ENCODE data around the gene SMIM13. TPM values are rescaled to one million over a fixed set of nuclear protein-coding genes. Genes with fewer than 3 reads are reported as not detected.

The SMIM13 gene
- total RNA-seq, 4 donors from 2014 or later = 3.8 to 7.4 (median 6.3) TPM

DNA sequence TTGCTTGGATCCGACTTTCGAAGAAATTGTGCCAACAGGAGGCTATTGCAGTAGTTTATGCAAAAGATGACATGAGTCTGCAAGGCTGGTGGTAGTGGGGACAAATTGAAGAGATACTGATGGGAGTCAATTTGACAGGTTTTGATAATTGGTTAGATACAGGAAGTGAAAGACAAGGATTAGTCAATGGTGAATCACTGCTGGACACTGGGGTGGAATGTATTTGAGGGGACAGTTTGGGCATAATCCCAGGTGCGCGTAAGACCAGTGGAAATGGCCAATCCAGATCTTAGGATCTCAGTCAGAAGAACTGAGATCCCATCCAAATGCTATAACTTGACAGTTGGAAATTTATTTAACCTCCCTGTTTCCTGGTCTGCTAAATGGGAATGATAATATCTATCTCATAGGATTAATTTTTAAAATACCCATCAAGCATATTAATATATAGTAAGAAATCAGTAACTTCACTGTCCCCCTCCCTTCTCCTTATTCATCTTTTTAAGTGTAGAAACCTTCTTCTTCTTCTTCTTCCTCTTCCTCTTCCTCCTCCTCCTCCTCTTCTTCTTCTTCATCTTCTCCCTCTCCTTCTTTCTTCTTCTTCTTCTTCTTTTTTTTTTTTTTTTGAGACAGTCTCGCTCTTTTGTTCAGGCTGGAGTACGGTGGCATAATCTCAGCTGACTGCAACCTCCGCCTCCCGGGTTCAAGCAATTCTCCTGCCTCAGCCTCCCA, 48.8 kb downstream of the SMIM13 start:
- Histone ChIP-seq H3K27me3 (no peaks in the 10 kb centered on the region), H3K27ac (no peak overlapping the region), H3K9me3 (no peaks in the 10 kb centered on the region), H3K4me1 (peaks cover 4 to 30% (median 7%) of the 10 kb centered on the region in 3 donors), H3K4me3 (no peak overlapping the region), H3K36me3 (no peaks in the 10 kb centered on the region)
- TF ChIP-seq POLR2A (IDR thresholded peaks at IDR 0.05) (no peak), CTCF (IDR thresholded peaks at IDR 0.05) (no peak)
- 91 to 92% methylated on average over 5 to 8 of the region's 8 CpGs for whole genome bisulfite sequencing, 2 donors
- DNase-seq = no peak
- intact Hi-C loops (cut with DNase I) = loop anchor here (5.0 kb wide), 1 partner anchor 355 kb away; no protein-coding TSS in a partner anchor

DNA sequence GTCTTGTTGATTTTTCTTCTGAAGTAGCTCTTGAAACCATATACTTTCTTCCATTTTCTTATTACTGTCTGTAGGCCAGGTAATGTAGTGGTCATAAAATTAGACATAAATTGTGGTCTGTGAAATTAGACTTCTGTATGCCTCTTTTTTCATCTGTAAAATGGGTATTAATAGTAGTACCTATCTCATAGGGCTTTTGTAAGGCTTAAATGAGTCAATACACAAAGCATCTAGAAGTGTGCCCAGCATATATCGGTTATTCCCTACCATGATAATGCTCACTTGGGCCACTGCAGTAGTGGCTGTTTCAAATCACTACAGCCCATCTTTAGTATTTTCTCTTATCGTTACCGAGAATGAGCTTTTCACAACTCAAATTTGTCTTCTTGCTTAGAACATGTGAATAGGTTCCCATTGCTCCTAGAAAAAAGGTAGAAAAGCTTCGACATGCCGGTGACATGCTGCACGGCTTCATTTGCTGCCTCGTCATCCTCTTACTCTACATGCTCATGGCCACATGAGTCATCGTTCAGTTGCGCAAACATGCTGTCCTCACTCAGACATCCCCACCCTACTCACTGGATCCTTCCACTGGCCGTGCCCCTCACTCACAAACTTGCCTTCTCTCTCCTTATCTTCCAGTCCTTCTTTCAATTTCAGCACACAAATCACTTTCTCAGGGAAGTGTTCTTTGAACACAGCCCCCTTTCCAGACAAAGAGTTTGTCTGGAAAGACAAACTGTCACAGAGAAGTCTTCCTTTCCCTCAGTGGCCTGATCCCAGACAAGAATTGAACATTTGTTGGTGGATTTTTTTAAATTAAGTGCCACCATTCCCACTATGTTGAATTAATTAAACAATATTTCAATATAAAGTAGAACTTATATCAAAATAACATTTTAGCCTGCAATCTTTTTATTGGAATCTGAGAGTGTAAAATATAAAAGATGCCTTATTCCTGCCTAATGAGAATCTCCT, 50.0 kb downstream of the SMIM13 start:
- Histone ChIP-seq H3K36me3 (no peaks in the 10 kb centered on the region), H3K27me3 (no peaks in the 10 kb centered on the region), H3K9me3 (no peaks in the 10 kb centered on the region), H3K4me3 (no peak overlapping the region), H3K27ac (peak overlapping the region; percentile 33 to 71 (median 60)), H3K4me1 (peaks cover 4 to 25% (median 7%) of the 10 kb centered on the region in 3 donors)
- intact Hi-C loops (cut with DNase I) = loop anchor here (5.0 kb wide), 1 partner anchor 354 kb away; no protein-coding TSS in a partner anchor
- peak; percentile 8 for DNase-seq
- TF ChIP-seq CTCF (IDR thresholded peaks at IDR 0.05) = no peak
- no peak for TF ChIP-seq POLR2A (IDR thresholded peaks at IDR 0.05)
- 31 to 54% methylated on average over 10 of the region's 10 CpGs for WGBS, 2 donors

DNA sequence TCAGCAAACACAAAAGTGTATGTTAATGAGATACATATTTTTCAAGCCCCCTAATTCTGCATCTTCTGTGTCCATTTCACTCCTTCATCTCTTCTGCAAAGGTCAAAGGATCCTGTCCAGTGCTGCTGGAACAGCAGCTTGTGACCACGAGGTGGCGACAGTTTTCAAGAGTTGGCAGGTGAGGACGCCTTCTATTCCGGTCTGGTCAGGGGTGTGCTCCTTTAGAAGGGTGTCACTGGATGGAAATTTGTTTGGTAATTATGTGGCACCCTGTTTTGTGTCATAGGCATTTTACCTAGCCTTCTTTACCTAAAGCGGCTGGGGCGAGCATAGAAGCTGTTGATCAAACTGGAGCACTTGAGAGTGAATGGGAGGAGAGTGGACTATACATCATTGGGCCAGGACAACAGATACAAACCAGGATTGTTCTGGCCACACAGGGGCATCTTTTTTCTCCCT, 50.8 kb downstream of the SMIM13 start:
- Histone ChIP-seq H3K4me1 (peaks cover 4 to 20% (median 7%) of the 10 kb centered on the region in 3 donors), H3K36me3 (no peaks in the 10 kb centered on the region), H3K27ac (peak overlapping the region in 2 of 4 donors; percentile 64 to 71), H3K9me3 (no peaks in the 10 kb centered on the region), H3K4me3 (no peak overlapping the region), H3K27me3 (no peaks in the 10 kb centered on the region)
- WGBS, 2 donors = 20 to 29% methylated on average over 6 of the region's 6 CpGs
- intact Hi-C loops (cut with DNase I) = loop anchor here (5.0 kb wide), 1 partner anchor 353 kb away; no protein-coding TSS in a partner anchor
- peak; percentile 2 for DNase-seq
- TF ChIP-seq CTCF (IDR thresholded peaks at IDR 0.05) = peak; percentile 88 to 94 (median 90)
- TF ChIP-seq POLR2A (IDR thresholded peaks at IDR 0.05) = no peak

GRCh38 chr6:11146117-11146826, 52.6 kb downstream of the SMIM13 start:
- no peak overlapping the region for H3K27ac ChIP-seq
- no peaks in the 10 kb centered on the region for H3K36me3 ChIP-seq
- WGBS, 2 donors = 74 to 78% methylated on average over 3 of the region's 4 CpGs
- H3K27me3 ChIP-seq = no peaks in the 10 kb centered on the region
- no peaks in the 10 kb centered on the region for H3K9me3 ChIP-seq
- peaks cover 4 to 18% (median 7%) of the 10 kb centered on the region in 3 donors for H3K4me1 ChIP-seq
- intact Hi-C loops (cut with DNase I) = no loop called here
- TF ChIP-seq CTCF (IDR thresholded peaks at IDR 0.05) (no peak), POLR2A (IDR thresholded peaks at IDR 0.05) (no peak)
- no peak for DNase-seq
- H3K4me3 ChIP-seq = no peak overlapping the region

Measured in esophagus squamous epithelium (tissue), 5 donors.